PC-3 (cell line): ENCODE results near the gene SYNGR3.

Experiments used
- EZH2 ChIP-seq: fragments of 300-600 bp; sonication (generic); IDR thresholded peaks from one replicate; pipeline ENCODE4 v1.6.1; 2017; ENCODE audit warnings: antibody characterized with exemption, mild to moderate bottlenecking, low read length; ENCODE audit not compliant: unreplicated experiment
- TF ChIP-seq, protein P1 (sequence below): fragments of 300-600 bp; sonication (generic); conservative IDR thresholded peaks from 2 replicates; pipeline ENCODE4 v1.5.1; 2017; ENCODE audit warnings: antibody characterized with exemption, low read depth, mild to moderate bottlenecking, low read length

DNA sequence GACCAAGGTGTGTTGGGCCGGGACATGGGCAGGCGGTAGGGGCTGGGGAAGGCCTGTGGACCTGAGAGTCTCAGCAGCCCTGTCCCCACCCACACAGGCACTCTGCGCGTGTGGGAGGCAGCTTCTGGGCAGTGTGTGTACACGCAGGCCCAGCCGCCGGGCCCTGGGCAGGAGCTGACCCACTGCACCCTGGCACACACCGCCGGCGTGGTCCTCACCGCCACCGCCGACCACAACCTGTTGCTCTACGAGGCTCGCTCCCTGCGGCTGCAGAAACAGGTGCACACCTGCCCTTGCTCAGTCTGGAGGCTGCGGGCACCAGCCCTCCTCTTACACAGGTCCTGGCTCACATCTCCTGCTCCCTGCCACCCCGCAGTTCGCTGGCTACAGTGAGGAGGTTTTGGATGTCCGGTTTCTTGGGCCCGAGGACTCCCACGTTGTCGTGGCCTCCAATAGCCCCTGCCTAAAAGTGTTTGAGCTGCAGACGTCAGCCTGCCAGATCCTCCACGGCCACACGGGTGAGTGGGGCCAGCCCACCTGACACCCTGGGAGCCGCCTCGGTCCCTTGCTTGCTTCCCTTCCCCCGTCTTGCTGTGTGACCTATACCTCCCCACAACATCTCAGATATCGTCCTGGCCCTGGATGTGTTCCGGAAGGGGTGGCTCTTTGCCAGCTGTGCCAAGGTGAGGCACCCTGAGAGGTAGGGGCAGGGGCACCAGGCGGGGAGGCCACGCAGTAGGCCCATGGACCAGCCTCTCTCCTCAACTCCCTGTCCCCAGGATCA lies 14.1 kb upstream of the SYNGR3 start:
- TF ChIP-seq, protein P1, sequence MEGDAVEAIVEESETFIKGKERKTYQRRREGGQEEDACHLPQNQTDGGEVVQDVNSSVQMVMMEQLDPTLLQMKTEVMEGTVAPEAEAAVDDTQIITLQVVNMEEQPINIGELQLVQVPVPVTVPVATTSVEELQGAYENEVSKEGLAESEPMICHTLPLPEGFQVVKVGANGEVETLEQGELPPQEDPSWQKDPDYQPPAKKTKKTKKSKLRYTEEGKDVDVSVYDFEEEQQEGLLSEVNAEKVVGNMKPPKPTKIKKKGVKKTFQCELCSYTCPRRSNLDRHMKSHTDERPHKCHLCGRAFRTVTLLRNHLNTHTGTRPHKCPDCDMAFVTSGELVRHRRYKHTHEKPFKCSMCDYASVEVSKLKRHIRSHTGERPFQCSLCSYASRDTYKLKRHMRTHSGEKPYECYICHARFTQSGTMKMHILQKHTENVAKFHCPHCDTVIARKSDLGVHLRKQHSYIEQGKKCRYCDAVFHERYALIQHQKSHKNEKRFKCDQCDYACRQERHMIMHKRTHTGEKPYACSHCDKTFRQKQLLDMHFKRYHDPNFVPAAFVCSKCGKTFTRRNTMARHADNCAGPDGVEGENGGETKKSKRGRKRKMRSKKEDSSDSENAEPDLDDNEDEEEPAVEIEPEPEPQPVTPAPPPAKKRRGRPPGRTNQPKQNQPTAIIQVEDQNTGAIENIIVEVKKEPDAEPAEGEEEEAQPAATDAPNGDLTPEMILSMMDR: no peak
- TF ChIP-seq EZH2: no peak
